HCT116 (cell line): ENCODE measurements around the gene OR2A7.
"Not testable (repeated sequence)": the region's sequence is repeated elsewhere in the genome, so short reads cannot be mapped to it uniquely, and the experiment has no call there.

Source experiments
- EGR1 ChIP-seq: IDR thresholded peaks from 2 replicates; pipeline ENCODE4 v1.6.1; 2012; ENCODE audit warnings: low read depth
- EZH2 ChIP-seq: fragments of 200-600 bp; sonication (generic); IDR thresholded peaks from 2 replicates; pipeline ENCODE4 v1.6.1; 2017; ENCODE audit warnings: antibody characterized with exemption, mixed run types
- EZH2phosphoT487 ChIP-seq: fragments of 200-600 bp; IDR thresholded peaks from 2 replicates; pipeline ENCODE4 v1.6.1; 2018; ENCODE audit warnings: antibody characterized with exemption, borderline replicate concordance
- POLR2AphosphoS5 ChIP-seq: IDR thresholded peaks from 2 replicates; pipeline ENCODE4 v1.6.1; 2011; ENCODE audit warnings: mild to moderate bottlenecking, low read depth, low read length, moderate library complexity
- RAD21 ChIP-seq: IDR thresholded peaks from 2 replicates; pipeline ENCODE4 v1.6.1; 2012; ENCODE audit warnings: low read depth, mild to moderate bottlenecking
- TF ChIP-seq, protein P1 (sequence below), 3 experiments: fragments of 200-600 bp in 1 of 3; sonication (generic) in 1 of 3; IDR thresholded peaks in 2 of 3; conservative IDR thresholded peaks in 1 of 3; 2 replicates each; pipeline ENCODE4 v1.5.1; 2012 to 2017; ENCODE audit warnings: low read depth in 2 of 3, low read length in 2 of 3, antibody characterized with exemption in 1 of 3, borderline replicate concordance in 1 of 3, control low read depth in 1 of 3, mild to moderate bottlenecking in 1 of 3, mixed read lengths in 1 of 3, mixed run types in 1 of 3, moderate library complexity in 1 of 3; ENCODE audit not compliant: insufficient read depth in 1 of 3

DNA sequence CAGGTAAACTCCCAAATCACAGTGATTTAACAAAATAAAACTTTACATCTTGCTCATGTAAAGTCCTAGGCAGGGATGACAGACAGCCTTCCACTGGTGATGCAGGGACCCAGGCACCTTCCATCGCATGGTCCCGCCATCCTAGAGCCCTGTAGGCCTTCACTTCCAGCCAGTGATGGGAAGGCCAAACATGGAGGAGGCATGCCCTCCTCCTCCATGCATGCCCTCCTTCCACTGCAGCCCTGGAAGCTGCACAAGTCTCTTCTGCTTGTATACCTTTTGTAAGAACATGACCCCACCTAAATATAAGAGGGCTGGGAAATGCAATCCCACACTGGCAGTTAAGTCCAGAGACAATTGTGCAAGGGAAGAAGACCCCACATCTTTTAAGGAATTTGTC lies 45.1 kb upstream of the OR2A7 start:
- TF ChIP-seq, protein P1, sequence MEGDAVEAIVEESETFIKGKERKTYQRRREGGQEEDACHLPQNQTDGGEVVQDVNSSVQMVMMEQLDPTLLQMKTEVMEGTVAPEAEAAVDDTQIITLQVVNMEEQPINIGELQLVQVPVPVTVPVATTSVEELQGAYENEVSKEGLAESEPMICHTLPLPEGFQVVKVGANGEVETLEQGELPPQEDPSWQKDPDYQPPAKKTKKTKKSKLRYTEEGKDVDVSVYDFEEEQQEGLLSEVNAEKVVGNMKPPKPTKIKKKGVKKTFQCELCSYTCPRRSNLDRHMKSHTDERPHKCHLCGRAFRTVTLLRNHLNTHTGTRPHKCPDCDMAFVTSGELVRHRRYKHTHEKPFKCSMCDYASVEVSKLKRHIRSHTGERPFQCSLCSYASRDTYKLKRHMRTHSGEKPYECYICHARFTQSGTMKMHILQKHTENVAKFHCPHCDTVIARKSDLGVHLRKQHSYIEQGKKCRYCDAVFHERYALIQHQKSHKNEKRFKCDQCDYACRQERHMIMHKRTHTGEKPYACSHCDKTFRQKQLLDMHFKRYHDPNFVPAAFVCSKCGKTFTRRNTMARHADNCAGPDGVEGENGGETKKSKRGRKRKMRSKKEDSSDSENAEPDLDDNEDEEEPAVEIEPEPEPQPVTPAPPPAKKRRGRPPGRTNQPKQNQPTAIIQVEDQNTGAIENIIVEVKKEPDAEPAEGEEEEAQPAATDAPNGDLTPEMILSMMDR (IDR thresholded peaks at IDR 0.05 in 2 of 3, conservative IDR thresholded peaks at IDR 0.05 in 1 of 3; ENCODE audit: borderline replicate concordance in 1 of 3, insufficient read depth in 1 of 3, low read depth in 2 of 3, low read length in 2 of 3) = not testable (repeated sequence)
- TF ChIP-seq EZH2, RAD21, POLR2AphosphoS5, EZH2phosphoT487, EGR1: not testable (repeated sequence)
